Renal cortex interstitium (tissue), 15 donors: ENCODE measurements around the gene TEN1. TPM values are rescaled to one million over a fixed set of nuclear protein-coding genes. Genes with fewer than 3 reads are reported as not detected.

ENCODE experiments used
- DNase-seq, 11 donors: peaks; one replicate each; pipeline ENCODE4 v3.0.0-alpha.2; 2013; ENCODE audit warnings: low read depth in 9 of 11, low spot score in 4 of 11; ENCODE audit errors: extremely low read depth in 1 of 11
- long read RNA-seq, 16 experiments: transcript quantifications; one replicate each; lab custom pipeline, GENCODE V29; 2026
- polyA plus RNA-seq, 3 donors: library from polyadenylated mRNA; unstranded; fragments of 120-200 nt; gene quantifications; one replicate each; pipeline ENCODE4 v1.2.1, GENCODE V29; 2013; ENCODE audit not compliant: insufficient read length in 3 of 3

TEN1 gene, protein sequence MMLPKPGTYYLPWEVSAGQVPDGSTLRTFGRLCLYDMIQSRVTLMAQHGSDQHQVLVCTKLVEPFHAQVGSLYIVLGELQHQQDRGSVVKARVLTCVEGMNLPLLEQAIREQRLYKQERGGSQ
- 10 to 100 TPM; 19.5 to 26.9 (median 23.3) TPM for polyA plus RNA-seq
- long read RNA-seq, donor 1, transcript TEN1-201 (4 exons, 994 nt) = major isoform, 12 of 12 reads
- long read RNA-seq, donor 1, partial matches to known transcripts = 0 of 12 reads
- long read RNA-seq, donor 1, other reads (novel, unspliced or antisense) = 0 of 12 reads
- long read RNA-seq, donor 2, transcript TEN1-201 (4 exons, 994 nt) = major isoform, 11 of 11 reads
- long read RNA-seq, donor 2, partial matches to known transcripts = 0 of 11 reads
- long read RNA-seq, donor 2, other reads (novel, unspliced or antisense) = 0 of 11 reads
- long read RNA-seq, donor 3, transcript TEN1-201 (4 exons, 994 nt) = major isoform, 15 of 15 reads
- long read RNA-seq, donor 3, partial matches to known transcripts = 0 of 15 reads
- long read RNA-seq, donor 3, other reads (novel, unspliced or antisense) = 0 of 15 reads
- long read RNA-seq, donor 4, transcript TEN1-201 (4 exons, 994 nt) = major isoform, 13 of 13 reads
- long read RNA-seq, donor 4, partial matches to known transcripts = 0 of 13 reads
- long read RNA-seq, donor 4, other reads (novel, unspliced or antisense) = 0 of 13 reads
- long read RNA-seq, donor 5 = 0 reads
- long read RNA-seq, donor 6, transcript TEN1-201 (4 exons, 994 nt) = major isoform, 11 of 11 reads
- long read RNA-seq, donor 6, partial matches to known transcripts = 0 of 11 reads
- long read RNA-seq, donor 6, other reads (novel, unspliced or antisense) = 0 of 11 reads
- long read RNA-seq, donor 7, transcript TEN1-201 (4 exons, 994 nt) = major isoform, 16 of 24 reads
- long read RNA-seq, donor 7, partial matches to known transcripts = 8 of 24 reads
- long read RNA-seq, donor 7, other reads (novel, unspliced or antisense) = 0 of 24 reads
- long read RNA-seq, donor 8 = 0 reads
- long read RNA-seq, donor 9, transcript TEN1-201 (4 exons, 994 nt) = major isoform, 13 of 13 reads
- long read RNA-seq, donor 9, partial matches to known transcripts = 0 of 13 reads
- long read RNA-seq, donor 9, other reads (novel, unspliced or antisense) = 0 of 13 reads
- long read RNA-seq, donor 10, transcript TEN1-201 (4 exons, 994 nt) = major isoform, 18 of 18 reads
- long read RNA-seq, donor 10, partial matches to known transcripts = 0 of 18 reads
- long read RNA-seq, donor 10, other reads (novel, unspliced or antisense) = 0 of 18 reads
- long read RNA-seq, donor 11, transcript TEN1-201 (4 exons, 994 nt) = major isoform, 5 of 6 reads
- long read RNA-seq, donor 11, partial matches to known transcripts = 0 of 6 reads
- long read RNA-seq, donor 11, other reads (novel, unspliced or antisense) = 0 of 6 reads
- long read RNA-seq, donor 12, transcript TEN1-201 (4 exons, 994 nt) = major isoform, 7 of 7 reads
- long read RNA-seq, donor 12, partial matches to known transcripts = 0 of 7 reads
- long read RNA-seq, donor 12, other reads (novel, unspliced or antisense) = 0 of 7 reads
- long read RNA-seq, donor 13 = 0 reads
- long read RNA-seq, donor 14, transcript TEN1-201 (4 exons, 994 nt) = major isoform, 17 of 17 reads
- long read RNA-seq, donor 14, partial matches to known transcripts = 0 of 17 reads
- long read RNA-seq, donor 14, other reads (novel, unspliced or antisense) = 0 of 17 reads
- long read RNA-seq, donor 15, transcript TEN1-201 (4 exons, 994 nt) = major isoform, 6 of 6 reads
- long read RNA-seq, donor 15, partial matches to known transcripts = 0 of 6 reads
- long read RNA-seq, donor 15, other reads (novel, unspliced or antisense) = 0 of 6 reads
- long read RNA-seq, donor 16, transcript TEN1-201 (4 exons, 994 nt) = major isoform, 46 of 47 reads
- long read RNA-seq, donor 16, partial matches to known transcripts = 0 of 47 reads
- long read RNA-seq, donor 16, other reads (novel, unspliced or antisense) = 0 of 47 reads

GRCh38 chr17:75978938-75979704 lies at the start of gene TEN1, which contains the start of gene ACOX1:
TEN1 (plus strand) TSS chr17:75979240; CDS start chr17:75986193, 6,953 bp downstream.
ACOX1 (minus strand) TSS chr17:75979166; CDS start chr17:75979073, 93 bp downstream.
- DNase-seq = peak; percentile 93 to 98 (median 96)

DNA sequence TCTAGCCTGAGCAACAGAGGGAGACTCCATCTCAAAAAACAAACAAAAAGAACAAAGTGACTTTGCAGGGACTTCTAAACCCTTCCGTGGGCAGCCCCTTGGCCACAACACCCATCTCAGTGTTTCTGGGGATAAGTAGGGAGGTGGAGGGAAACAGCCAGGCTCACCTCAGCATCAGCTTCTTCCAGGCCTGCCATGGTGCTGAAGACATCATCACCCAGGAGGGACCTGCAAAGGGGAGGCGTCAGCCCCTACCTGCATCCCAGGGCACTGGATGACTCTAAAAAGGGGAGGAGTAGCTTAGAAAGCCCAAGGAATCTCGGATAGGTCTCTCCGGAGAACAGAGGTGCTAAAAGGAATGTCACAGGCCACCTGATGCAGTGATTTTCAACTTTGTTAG lies 48.0 kb upstream of the TEN1 start:
- DNase-seq = no peak

GRCh38 chr17:75932852-75933251 lies 46.2 kb upstream of the TEN1 start:
- DNase-seq = no peak

GRCh38 chr17:75933808-75934207 lies 45.2 kb upstream of the TEN1 start:
- no peak for DNase-seq

GRCh38 chr17:75937652-75938051 lies 41.4 kb upstream of the TEN1 start:
- no peak for DNase-seq

DNA sequence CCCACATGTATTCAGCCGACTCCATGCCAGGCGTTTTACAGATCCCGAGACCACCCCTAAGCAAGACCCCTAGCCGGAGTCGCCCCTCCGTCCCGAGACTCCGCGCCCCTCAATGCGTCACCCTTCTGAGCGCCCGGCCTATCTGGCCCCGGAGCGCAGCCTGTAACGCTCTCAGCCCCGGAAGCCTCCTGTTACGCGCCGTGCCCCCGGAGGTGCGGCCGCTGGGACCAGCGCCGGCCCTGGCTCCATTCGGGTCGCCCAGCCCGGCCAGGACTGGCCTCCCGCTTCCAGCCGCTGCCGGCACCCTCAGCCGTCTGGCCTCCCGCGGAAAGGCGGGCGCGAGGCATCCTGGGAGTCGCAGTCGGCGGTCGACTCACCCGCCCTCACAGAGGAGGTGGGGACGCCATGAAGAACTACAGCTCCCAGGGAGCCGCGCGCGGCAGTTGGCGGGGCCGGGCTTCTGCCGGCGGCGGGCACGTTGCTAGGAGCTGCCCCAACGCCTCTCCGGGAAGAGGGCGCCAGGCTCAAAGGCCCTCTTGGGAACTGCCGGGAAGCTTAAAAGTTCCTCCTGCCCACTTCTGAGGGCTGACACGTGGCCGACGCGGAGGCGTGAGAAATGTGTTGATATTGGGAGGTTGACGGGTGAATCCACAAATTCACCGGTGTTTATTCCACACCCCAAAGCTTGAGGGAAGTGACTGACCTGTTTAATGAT lies 38.2 kb upstream of the TEN1 start, which contains the start of gene FBF1:
Gene FBF1 (minus strand): TSS at position 316 of the 715 bp plus-strand sequence. CDS start 2,893 bp downstream, outside the sequence.
- peak; percentile 71 to 93 (median 88) for DNase-seq

- DNase-seq = no peak
These were observed 37.6 kb upstream of the TEN1 start for GRCh38 chr17:75941442-75941819.

DNA sequence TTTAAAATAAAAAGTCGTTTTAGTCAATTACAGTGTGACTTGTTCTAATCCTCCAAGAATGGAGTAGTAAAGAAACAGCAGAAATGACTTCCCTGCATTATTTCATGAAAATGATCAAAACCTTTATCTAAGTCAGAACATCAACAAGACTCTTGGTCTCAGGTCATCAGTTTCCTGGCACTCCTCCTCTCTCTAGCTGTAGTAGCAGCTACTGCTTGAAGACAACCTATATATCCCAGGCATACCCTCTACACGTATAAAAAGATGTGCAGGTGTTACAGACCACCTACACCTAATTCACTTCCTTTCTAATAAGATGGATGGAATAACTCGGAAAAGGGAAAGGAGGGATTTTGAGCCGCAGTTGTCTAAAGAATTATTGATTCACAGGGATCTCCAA lies 36.6 kb upstream of the TEN1 start:
- DNase-seq = no peak

- no peak for DNase-seq
These were observed 35.5 kb upstream of the TEN1 start for GRCh38 chr17:75943491-75943890.

DNA sequence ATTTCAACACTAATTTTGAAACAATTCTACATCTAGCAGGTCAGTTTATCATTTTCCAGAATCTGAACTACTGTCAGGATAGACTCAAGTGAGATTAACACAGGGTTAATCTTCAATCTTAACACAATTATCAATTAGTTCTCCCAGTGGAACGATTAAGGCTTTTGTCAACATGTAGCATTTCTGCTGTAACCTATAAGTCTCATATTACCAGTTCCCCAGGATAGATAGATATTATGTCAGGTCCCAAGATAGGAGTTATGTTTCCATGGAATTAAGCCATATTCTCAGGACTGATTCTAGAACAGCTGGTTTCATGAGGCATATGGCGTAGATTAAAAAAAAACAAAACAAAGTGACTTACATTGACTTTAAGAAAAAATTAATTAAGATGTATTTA lies 33.8 kb upstream of the TEN1 start:
- DNase-seq = no peak

GRCh38 chr17:75950421-75950820 lies 28.6 kb upstream of the TEN1 start:
- no peak for DNase-seq

DNA sequence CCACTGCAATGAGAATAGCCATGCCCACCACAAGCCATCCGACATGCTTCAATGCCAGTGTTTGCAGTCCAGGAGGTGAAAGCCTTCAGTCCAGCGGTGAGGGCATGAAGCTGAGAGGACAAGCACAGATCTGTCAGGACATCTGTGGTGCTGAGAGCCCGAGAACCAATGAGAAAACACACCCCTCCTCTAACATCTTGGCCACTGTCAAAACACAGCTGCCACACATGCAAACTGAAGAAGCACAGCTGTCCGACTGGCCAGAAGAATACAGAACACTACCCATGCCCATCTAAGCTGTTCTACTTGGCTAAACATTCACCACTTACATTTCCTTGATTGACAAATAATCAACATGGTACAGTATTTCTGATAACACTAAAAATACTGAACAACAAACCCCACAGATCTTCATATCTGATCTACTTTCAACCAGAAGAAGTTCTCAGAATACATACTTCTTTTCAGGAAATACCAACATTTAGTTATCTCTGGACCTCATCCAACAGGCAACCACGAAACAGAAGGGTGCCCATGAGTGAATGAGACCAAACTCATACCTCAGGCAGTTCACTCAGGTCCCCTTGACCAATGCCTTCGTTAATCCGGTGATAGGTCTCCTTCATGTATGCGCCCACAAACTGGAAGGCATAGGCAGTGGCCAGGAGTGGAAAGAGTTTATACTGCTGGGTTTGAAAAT lies 28.0 kb upstream of the TEN1 start:
- peak in 1 of 11 donors; percentile 15 for DNase-seq

GRCh38 chr17:75959051-75959838 lies 19.8 kb upstream of the TEN1 start:
- DNase-seq = no peak

GRCh38 chr17:75959839-75960511 lies 19.1 kb upstream of the TEN1 start:
- DNase-seq = no peak
